Esophagus muscularis mucosa (tissue), 4 donors: ENCODE data around the gene TAF11L6. TPM values are rescaled to one million over a fixed set of nuclear protein-coding genes. Genes with fewer than 3 reads are reported as not detected.
"Not testable (repeated sequence)": the region's sequence is repeated elsewhere in the genome, so short reads cannot be mapped to it uniquely, and the experiment has no call there.

ENCODE experiments used
- DNase-seq: peaks from one replicate; pipeline ENCODE4 v3.0.0-alpha.2; 2017; ENCODE audit errors: extremely low spot score
- H3K27ac ChIP-seq, 4 donors: fragments of 200-600 bp; sonication (generic); replicated peaks in 1 of 4; 1 replicate in 3 of 4; 2 replicates in 1 of 4; pipeline ENCODE4 v1.5.1; 2016 to 2019; ENCODE audit warnings: mild to moderate bottlenecking in 1 of 4
- H3K27me3 ChIP-seq, 4 donors: fragments of 200-600 bp; sonication (generic); one replicate each; pipeline versions ENCODE4 v1.5.1 to v1.6.0; 2016 to 2019
- H3K36me3 ChIP-seq, 4 donors: fragments of 200-600 bp; sonication (generic); one replicate each; pipeline ENCODE4 v1.5.1; 2016 to 2019
- H3K4me1 ChIP-seq, 4 donors: fragments of 200-600 bp; sonication (generic); one replicate each; pipeline ENCODE4 v1.5.1; 2016 to 2019
- H3K4me3 ChIP-seq, 4 donors: fragments of 200-600 bp; sonication (generic); 1 replicate in 2 of 4; 2 replicates in 2 of 4; pipeline ENCODE4 v1.5.1; 2016 to 2019; ENCODE audit warnings: mild to moderate bottlenecking in 4 of 4, moderate library complexity in 1 of 4
- H3K9me3 ChIP-seq, 4 donors: fragments of 200-600 bp; sonication (generic); 1 replicate in 3 of 4; 2 replicates in 1 of 4; pipeline ENCODE4 v1.5.1; 2016 to 2019
- CTCF ChIP-seq, 3 experiments: fragments of 200-600 bp in 2 of 3; fragments of 450-650 bp in 1 of 3; sonication (generic) in 2 of 3; IDR thresholded peaks; one replicate each; pipeline ENCODE4 v1.5.1; 2017 to 2019; ENCODE audit warnings: antibody characterized with exemption in 3 of 3, mild to moderate bottlenecking in 2 of 3, moderate library complexity in 1 of 3
- EP300 ChIP-seq: sonication (generic); formaldehyde crosslinking; IDR thresholded peaks from one replicate; pipeline ENCODE4 v1.6.1; 2017; ENCODE audit warnings: antibody characterized with exemption
- POLR2A ChIP-seq: fragments of 450-650 bp; IDR thresholded peaks from one replicate; pipeline ENCODE4 v1.6.1; 2017; ENCODE audit warnings: antibody characterized with exemption, moderate library complexity, mild to moderate bottlenecking, low read depth
- POLR2AphosphoS5 ChIP-seq, 2 donors: sonication (generic); formaldehyde crosslinking; IDR thresholded peaks; one replicate each; pipeline ENCODE4 v1.6.1; 2017; ENCODE audit warnings: antibody characterized with exemption in 2 of 2
- WGBS: methylation state at CpG from one replicate; pipeline ENCODE4 v1.1.5; 2018; 5-methylcytosine and 5-hydroxymethylcytosine counted together
- intact Hi-C: fragments of 100-400 bp; cut with DNase I; formaldehyde crosslinking; loops from one replicate; pipeline ENCODE4 v1.15.1; 2023
- total RNA-seq, 4 donors: library from RNA; depleted of rRNA; stranded (reverse); fragments of >200 nt; gene quantifications; one replicate each; pipeline versions ENCODE4 v1.1.0 to v1.2.1, GENCODE V29; 2016

TAF11L6 gene
- total RNA-seq, 4 donors from 2014 or later, result not detected

- Histone ChIP-seq H3K4me3 (no peak overlapping the region), H3K36me3 (no peaks in the 10 kb centered on the region), H3K9me3 (no peaks in the 10 kb centered on the region), H3K27ac (no peak overlapping the region), H3K4me1 (no peaks in the 10 kb centered on the region), H3K27me3 (peaks cover 0 to 3% (median 0%) of the 10 kb centered on the region in 4 donors)
- no peak for TF ChIP-seq EP300
- TF ChIP-seq POLR2A, result no peak
- TF ChIP-seq CTCF (IDR thresholded peaks at IDR 0.05), result no peak
- TF ChIP-seq POLR2AphosphoS5 (IDR thresholded peaks at IDR 0.05), result no peak
- WGBS, result 90% methylated on average over 3 of the region's 3 CpGs
- intact Hi-C loops, result no loop called here
- no peak for DNase-seq
Observed at GRCh38 chr5:17492770-17493169, 35.7 kb upstream of the TAF11L6 start.

DNA sequence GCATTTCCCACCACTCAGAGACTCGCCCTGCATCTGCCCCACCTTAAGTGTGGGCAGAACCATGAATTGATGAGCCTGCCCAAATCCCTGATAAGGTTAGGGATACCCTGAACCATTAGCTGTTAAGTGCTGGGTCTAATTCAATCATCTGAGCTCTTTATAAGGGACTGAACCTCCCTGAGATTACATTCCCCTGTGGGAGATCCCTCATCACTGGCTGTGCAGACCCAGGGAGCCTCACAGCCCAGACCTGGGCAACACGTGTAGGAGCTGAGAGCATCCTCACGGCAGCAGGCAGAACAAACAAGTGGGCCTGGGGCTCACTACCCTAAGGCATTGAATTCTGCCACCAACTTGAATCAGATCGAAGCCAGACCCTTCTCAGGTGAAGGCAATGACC, 31.0 kb upstream of the TAF11L6 start:
- no peak for TF ChIP-seq POLR2A
- no peak for TF ChIP-seq POLR2AphosphoS5 (IDR thresholded peaks at IDR 0.05)
- no peak for TF ChIP-seq CTCF (IDR thresholded peaks at IDR 0.05)
- TF ChIP-seq EP300, result no peak
- H3K9me3 ChIP-seq, result no peaks in the 10 kb centered on the region
- H3K27me3 ChIP-seq, result peaks cover 0 to 3% (median 0%) of the 10 kb centered on the region in 4 donors
- intact Hi-C loops, result no loop called here
- no peak for DNase-seq
- H3K4me1 ChIP-seq, result no peaks in the 10 kb centered on the region
- no peak overlapping the region for H3K4me3 ChIP-seq
- WGBS, result 66% methylated on average over 3 of the region's 4 CpGs
- H3K36me3 ChIP-seq, result no peaks in the 10 kb centered on the region
- H3K27ac ChIP-seq, result no peak overlapping the region

- H3K36me3 ChIP-seq, H3K9me3 ChIP-seq, H3K4me1 ChIP-seq, H3K27ac ChIP-seq, H3K27me3 ChIP-seq, intact Hi-C loops, H3K4me3 ChIP-seq, DNase-seq: not testable (repeated sequence)
- 91% methylated on average over 8 of the region's 8 CpGs for WGBS
Observed at GRCh38 chr5:17497931-17498330, 30.5 kb upstream of the TAF11L6 start, which contains the start of gene TAF11L2. Gene TAF11L2 (plus strand): TSS chr5:17498231.

DNA sequence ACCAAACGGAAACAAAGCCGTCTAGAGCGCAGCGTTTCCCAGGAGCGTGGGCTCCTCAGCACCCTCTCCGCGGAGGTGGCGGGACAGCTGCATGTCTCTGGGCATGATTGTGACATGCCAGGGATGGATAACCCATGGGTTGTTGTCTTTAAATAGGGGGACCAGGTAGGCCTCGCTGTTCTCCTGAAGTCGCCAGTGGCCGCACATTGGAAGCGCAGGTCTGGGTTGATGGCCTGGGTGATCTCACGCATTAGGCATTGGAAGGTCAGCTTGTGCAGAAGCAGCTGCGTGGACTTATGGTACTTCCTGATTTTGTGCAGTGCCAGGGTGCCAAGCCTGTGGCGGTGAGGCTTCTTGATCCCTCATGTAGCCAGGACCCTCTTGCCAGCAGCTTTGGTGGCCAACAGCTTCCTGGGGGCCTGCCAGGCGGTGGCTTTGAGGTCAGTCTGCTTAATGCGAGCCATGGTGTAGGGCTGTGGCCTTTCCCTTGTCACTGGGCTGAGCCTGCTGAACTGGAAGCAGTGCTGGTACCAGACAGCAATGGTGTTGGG, 16.6 kb upstream of the TAF11L6 start:
- TF ChIP-seq POLR2A, result no peak
- TF ChIP-seq POLR2AphosphoS5 (IDR thresholded peaks at IDR 0.05), result no peak
- TF ChIP-seq EP300, result no peak
- 94% methylated on average over 11 of the region's 17 CpGs for WGBS
- Histone ChIP-seq H3K36me3 (no peaks in the 10 kb centered on the region), H3K4me3 (no peak overlapping the region), H3K27me3 (no peaks in the 10 kb centered on the region), H3K4me1 (no peaks in the 10 kb centered on the region), H3K27ac (no peak overlapping the region), H3K9me3 (no peaks in the 10 kb centered on the region)
- no peak for DNase-seq
- intact Hi-C loops, result no loop called here

- H3K9me3 ChIP-seq, H3K36me3 ChIP-seq, DNase-seq, H3K27me3 ChIP-seq, intact Hi-C loops, H3K27ac ChIP-seq, H3K4me1 ChIP-seq, H3K4me3 ChIP-seq: not testable (repeated sequence)
- WGBS, result 90% methylated on average over 11 of the region's 12 CpGs
Observed at GRCh38 chr5:17517526-17517925, 10.9 kb upstream of the TAF11L6 start.

GRCh38 chr5:17518067-17518466, 10.4 kb upstream of the TAF11L6 start, which contains the start of gene TAF11L3:
Gene TAF11L3 (plus strand): TSS chr5:17518367.
- H3K27ac ChIP-seq, H3K4me1 ChIP-seq, DNase-seq, intact Hi-C loops, H3K27me3 ChIP-seq, H3K4me3 ChIP-seq, H3K36me3 ChIP-seq, H3K9me3 ChIP-seq: not testable (repeated sequence)
- WGBS, result no CpG with 5 or more reads among the region's 15 CpGs

DNA sequence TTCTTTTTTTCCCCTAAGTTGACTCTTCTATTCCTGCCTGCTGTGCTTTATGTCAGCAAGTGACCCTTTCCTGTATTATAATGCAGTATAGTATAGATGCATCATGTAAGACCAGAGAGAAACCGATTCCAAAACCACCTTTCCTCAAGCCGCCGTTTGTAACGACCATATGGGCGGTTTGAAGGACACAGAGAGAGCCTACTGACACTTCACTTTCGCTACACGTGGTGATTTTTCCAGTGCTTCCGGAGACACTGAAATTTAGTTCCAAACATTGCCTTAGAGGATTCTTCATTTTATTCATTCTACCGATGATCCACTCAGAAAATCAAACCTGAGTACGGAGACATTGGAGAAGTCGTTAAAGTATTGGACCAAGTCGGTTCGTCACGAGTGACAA, 9.0 kb upstream of the TAF11L6 start:
- H3K36me3 ChIP-seq, H3K4me1 ChIP-seq, H3K9me3 ChIP-seq, H3K4me3 ChIP-seq, H3K27me3 ChIP-seq, intact Hi-C loops, H3K27ac ChIP-seq, DNase-seq: not testable (repeated sequence)
- WGBS, result 87% methylated on average over 9 of the region's 14 CpGs

GRCh38 chr5:17521501-17521900, 7.0 kb upstream of the TAF11L6 start, which contains the start of gene TAF11L4:
Gene TAF11L4 (plus strand): TSS chr5:17521801.
- no CpG with 5 or more reads among the region's 15 CpGs for WGBS
- H3K9me3 ChIP-seq, intact Hi-C loops, H3K4me1 ChIP-seq, H3K36me3 ChIP-seq, H3K27ac ChIP-seq, DNase-seq, H3K4me3 ChIP-seq, H3K27me3 ChIP-seq: not testable (repeated sequence)

- DNase-seq, H3K27me3 ChIP-seq, H3K9me3 ChIP-seq, H3K4me3 ChIP-seq, H3K4me1 ChIP-seq, H3K36me3 ChIP-seq, intact Hi-C loops, H3K27ac ChIP-seq: not testable (repeated sequence)
- WGBS, result no CpG with 5 or more reads among the region's 15 CpGs
Observed at GRCh38 chr5:17524935-17525334, 3.5 kb upstream of the TAF11L6 start, which contains the start of gene TAF11L5. Gene TAF11L5 (plus strand): TSS chr5:17525235.

- H3K9me3 ChIP-seq, H3K4me1 ChIP-seq, DNase-seq, H3K27me3 ChIP-seq, H3K36me3 ChIP-seq, intact Hi-C loops, H3K4me3 ChIP-seq, H3K27ac ChIP-seq: not testable (repeated sequence)
- 88% methylated on average over 13 of the region's 17 CpGs for WGBS
Observed at GRCh38 chr5:17526504-17526903, 2.0 kb upstream of the TAF11L6 start.
